CD14-positive monocyte (primary cell): ENCODE results near the gene PTPN2. TPM values are rescaled to one million over a fixed set of nuclear protein-coding genes. Genes with fewer than 3 reads are reported as not detected.

Experiments
- DNase-seq, 3 donors: peaks; one replicate each; pipeline ENCODE4 v3.0.0-alpha.2; 2011 to 2022
- H2AFZ ChIP-seq: 2 replicates; pipeline ENCODE4 v1.6.0; 2012; ENCODE audit warnings: mild to moderate bottlenecking, low read depth, low read length, inconsistent platforms; ENCODE audit not compliant: insufficient read depth, poor library complexity, severe bottlenecking
- H3K27ac ChIP-seq, 2 donors: 1 replicate in 1 of 2; 2 replicates in 1 of 2; pipeline ENCODE4 v1.5.1; 2012 to 2013; ENCODE audit warnings: low read length in 2 of 2, control low read depth in 1 of 2, inconsistent platforms in 1 of 2, low read depth in 1 of 2, mild to moderate bottlenecking in 1 of 2
- H3K27me3 ChIP-seq, 2 donors: one replicate each; pipeline versions ENCODE4 v1.6.0 to v1.6.1; 2011 to 2013; ENCODE audit warnings: low read length in 2 of 2; ENCODE audit not compliant: control insufficient read depth in 2 of 2, insufficient read depth in 2 of 2
- H3K36me3 ChIP-seq, 2 donors: replicated peaks in 1 of 2; 1 replicate in 1 of 2; 2 replicates in 1 of 2; pipeline versions ENCODE4 v1.5.1 to v1.6.1; 2012 to 2013; ENCODE audit warnings: low read length in 2 of 2, control low read depth in 1 of 2, inconsistent platforms in 1 of 2, mild to moderate bottlenecking in 1 of 2; ENCODE audit not compliant: insufficient read depth in 2 of 2, control insufficient read depth in 1 of 2
- H3K4me1 ChIP-seq, 2 donors: 1 replicate in 1 of 2; 2 replicates in 1 of 2; pipeline versions ENCODE4 v1.5.1 to v1.6.1; 2012 to 2013; ENCODE audit warnings: low read length in 2 of 2, control low read depth in 1 of 2, inconsistent platforms in 1 of 2, mild to moderate bottlenecking in 1 of 2, moderate library complexity in 1 of 2; ENCODE audit not compliant: insufficient read depth in 2 of 2, control insufficient read depth in 1 of 2
- H3K4me2 ChIP-seq: replicated peaks from 2 replicates; pipeline ENCODE3; 2012; ENCODE audit warnings: low read length, moderate library complexity, mild to moderate bottlenecking; ENCODE audit not compliant: poor library complexity, severe bottlenecking; ENCODE audit errors: extremely low read depth
- H3K4me3 ChIP-seq, 3 experiments: fragments of 200-600 bp in 1 of 3; sonication (generic) in 1 of 3; replicated peaks in 1 of 3; 1 replicate in 2 of 3; 2 replicates in 1 of 3; pipeline ENCODE4 v1.5.1; 2011 to 2013; ENCODE audit warnings: low read length in 3 of 3, mild to moderate bottlenecking in 3 of 3, control low read depth in 2 of 3, low read depth in 2 of 3, inconsistent platforms in 1 of 3, moderate library complexity in 1 of 3
- H3K79me2 ChIP-seq: 2 replicates; pipeline ENCODE4 v1.6.0; 2012; ENCODE audit warnings: mild to moderate bottlenecking, control low read depth, inconsistent platforms, low read length, moderate library complexity; ENCODE audit not compliant: insufficient read depth
- H3K9ac ChIP-seq: 2 replicates; pipeline ENCODE4 v1.6.0; 2017; ENCODE audit warnings: low read length, mild to moderate bottlenecking; ENCODE audit not compliant: insufficient read depth, poor library complexity, severe bottlenecking
- H3K9me3 ChIP-seq, 2 donors: replicated peaks in 1 of 2; 1 replicate in 1 of 2; 2 replicates in 1 of 2; pipeline versions ENCODE4 v1.5.1 to v1.6.1; 2012 to 2013; ENCODE audit warnings: low read length in 2 of 2, control low read depth in 1 of 2; ENCODE audit not compliant: control insufficient read depth in 1 of 2, insufficient read depth in 1 of 2
- H4K20me1 ChIP-seq: 2 replicates; pipeline ENCODE4 v1.6.0; 2012; ENCODE audit warnings: mild to moderate bottlenecking, low read length, control low read depth, moderate library complexity; ENCODE audit not compliant: insufficient read depth
- H3K27ac Mint-ChIP-seq, 7 donors: one replicate each; pipeline ENCODE4 v1.8.0; 2020; ENCODE audit warnings: mild to moderate bottlenecking in 7 of 7, mixed read lengths in 7 of 7, moderate library complexity in 6 of 7, inconsistent platforms in 2 of 7
- H3K27me3 Mint-ChIP-seq, 3 donors: one replicate each; pipeline ENCODE4 v1.8.0; 2021 to 2022; ENCODE audit warnings: low read depth in 3 of 3, mild to moderate bottlenecking in 3 of 3, mixed read lengths in 3 of 3, moderate library complexity in 3 of 3, inconsistent platforms in 1 of 3
- H3K36me3 Mint-ChIP-seq, 2 donors: one replicate each; pipeline ENCODE4 v1.8.0; 2020; ENCODE audit warnings: mixed read lengths in 2 of 2, inconsistent platforms in 1 of 2, mild to moderate bottlenecking in 1 of 2
- H3K4me1 Mint-ChIP-seq: one replicate; pipeline ENCODE4 v1.8.0; 2020; ENCODE audit warnings: mild to moderate bottlenecking, mixed read lengths
- H3K4me3 Mint-ChIP-seq, 2 donors: one replicate each; pipeline ENCODE4 v1.8.0; 2020; ENCODE audit warnings: mild to moderate bottlenecking in 2 of 2, mixed read lengths in 2 of 2, moderate library complexity in 1 of 2
- H3K9me3 Mint-ChIP-seq, 7 donors: one replicate each; pipeline ENCODE4 v1.8.0; 2020 to 2022; ENCODE audit warnings: mixed read lengths in 7 of 7, mild to moderate bottlenecking in 6 of 7, moderate library complexity in 6 of 7, inconsistent platforms in 2 of 7
- CTCF ChIP-seq: fragments of 200-600 bp; IDR thresholded peaks from one replicate; pipeline ENCODE4 v1.8.0; 2022; ENCODE audit warnings: antibody characterized with exemption, mild to moderate bottlenecking
- WGBS: methylation state at CpG from one replicate; pipeline ENCODE4 v1.1.5; 2013; ENCODE audit warnings: missing lambda C conversion rate; ENCODE audit not compliant: insufficient coverage; 5-methylcytosine and 5-hydroxymethylcytosine counted together
- intact Hi-C, 2 donors: fragments of 100-400 bp; cut with micrococcal nuclease; formaldehyde crosslinking; loops; one replicate each; pipeline versions ENCODE4 v1.15.0 to v1.15.1; 2023
- polyA plus RNA-seq, 3 donors: library from polyadenylated mRNA; depleted of rRNA in 1 of 3; unstranded in 2 of 3; stranded (reverse) in 1 of 3; fragments of 300-500 nt in 2 of 3; fragments of >200 nt in 1 of 3; fragmentation: Illumina TruSeq in 2 of 3; gene quantifications; 1 replicate in 2 of 3; 2 replicates in 1 of 3; pipeline ENCODE4 v1.2.3, GENCODE V29; 2012 to 2021

The PTPN2 gene
- polyA plus RNA-seq, 3 donors = 55.6 to 108 (median 78.4) TPM

- Mint-ChIP-seq H3K4me1 (peaks cover 12% of the 10 kb centered on the region), H3K27ac (no peak overlapping the region), H3K4me3 (no peak overlapping the region), H3K36me3 (peaks cover 47 to 66% of the 10 kb centered on the region in 2 donors), H3K9me3 (peaks cover 0 to 1% (median 0%) of the 10 kb centered on the region in 7 donors), H3K27me3 (no peaks in the 10 kb centered on the region)
- no CpG with 5 or more reads among the region's 6 CpGs for WGBS
- no peaks in the 10 kb centered on the region for H3K4me1 ChIP-seq
- H4K20me1 ChIP-seq = peaks cover 86% of the 10 kb centered on the region
- H3K27ac ChIP-seq = peak overlapping the region in 1 of 2 donors; percentile 35
- H3K4me2 ChIP-seq = no peak overlapping the region
- no peak for DNase-seq
- H3K9me3 ChIP-seq = no peaks in the 10 kb centered on the region
- H3K9ac ChIP-seq = no peak overlapping the region
- H2AFZ ChIP-seq = no peak overlapping the region
- peaks cover 14 to 60% of the 10 kb centered on the region in 2 donors for H3K36me3 ChIP-seq
- no peak overlapping the region for H3K4me3 ChIP-seq
- intact Hi-C loops = no loop called here
- no peak for TF ChIP-seq CTCF
- no peaks in the 10 kb centered on the region for H3K27me3 ChIP-seq
- H3K79me2 ChIP-seq = peaks cover 100% of the 10 kb centered on the region
Observed at GRCh38 chr18:12857215-12857905, 26.7 kb downstream of the PTPN2 start.

GRCh38 chr18:12855916-12856315, 28.1 kb downstream of the PTPN2 start:
- Mint-ChIP-seq H3K27ac (peak overlapping the region in 3 of 7 donors; percentile 12 to 52 (median 52)), H3K9me3 (peaks cover 0 to 1% (median 0%) of the 10 kb centered on the region in 7 donors), H3K4me3 (no peak overlapping the region), H3K36me3 (peaks cover 48 to 75% of the 10 kb centered on the region in 2 donors), H3K27me3 (no peaks in the 10 kb centered on the region), H3K4me1 (peaks cover 5% of the 10 kb centered on the region)
- H3K4me3 ChIP-seq = no peak overlapping the region
- no peaks in the 10 kb centered on the region for H3K9me3 ChIP-seq
- peaks cover 80% of the 10 kb centered on the region for H4K20me1 ChIP-seq
- no peaks in the 10 kb centered on the region for H3K4me1 ChIP-seq
- H3K27ac ChIP-seq = peak overlapping the region in 1 of 2 donors; percentile 23
- no peak overlapping the region for H3K9ac ChIP-seq
- intact Hi-C loops = no loop called here
- no peak for TF ChIP-seq CTCF
- H3K27me3 ChIP-seq = no peaks in the 10 kb centered on the region
- H3K36me3 ChIP-seq = peaks cover 14 to 65% of the 10 kb centered on the region in 2 donors
- DNase-seq = no peak
- H2AFZ ChIP-seq = no peak overlapping the region
- WGBS = 98% methylated on average over 4 of the region's 4 CpGs
- no peak overlapping the region for H3K4me2 ChIP-seq
- H3K79me2 ChIP-seq = peaks cover 95% of the 10 kb centered on the region
